HG02571 (cell line): ENCODE measurements around the gene LMAN1L.

Experiments
- ATAC-seq: cut with Tn5 transposase; IDR thresholded peaks from one replicate; pipeline ENCODE4 v1.9.1; 2021; ENCODE audit warnings: mild to moderate bottlenecking, moderate library complexity; ENCODE audit not compliant: unreplicated experiment

The LMAN1L gene

DNA sequence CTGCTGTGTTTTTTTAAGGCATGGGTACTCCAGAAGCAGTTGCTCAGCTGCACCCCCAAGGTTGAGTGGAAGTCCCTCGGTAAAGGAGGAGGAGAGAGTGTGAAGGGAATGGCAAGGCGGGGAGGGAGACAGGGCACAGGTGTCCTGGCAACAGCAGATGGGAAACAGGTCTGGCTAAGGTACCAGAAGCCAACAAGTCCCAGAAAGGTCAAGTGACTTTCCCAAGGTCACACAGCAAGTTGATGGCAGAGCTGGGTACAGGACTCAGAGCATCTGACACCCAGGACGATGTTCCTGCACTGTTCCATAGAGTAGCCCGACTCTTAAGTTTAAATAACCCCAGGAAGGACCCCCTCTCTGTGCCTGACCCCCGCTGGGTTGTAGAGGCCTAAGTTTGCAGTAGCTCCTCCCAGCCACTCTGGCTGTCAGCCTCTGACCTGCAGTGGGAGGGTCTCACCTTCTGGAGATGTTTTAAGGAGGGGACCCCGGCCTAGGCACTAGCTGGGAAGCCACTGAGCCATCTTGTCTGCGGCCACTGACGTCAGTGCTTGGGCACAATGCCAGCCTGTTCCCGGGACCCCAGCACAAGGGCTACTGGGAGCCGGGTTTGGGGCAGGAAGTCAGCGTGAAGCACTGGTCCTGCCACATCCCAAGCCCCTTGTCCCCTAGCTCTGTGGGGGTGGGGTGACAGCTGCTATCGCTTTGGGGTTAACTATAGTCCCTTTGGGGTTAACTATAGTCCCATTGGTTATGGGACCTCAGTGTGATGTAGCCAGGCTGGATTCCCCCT lies 20.2 kb upstream of the LMAN1L start:
- no peak for ATAC-seq

GRCh38 chr15:74793135-74794028 lies 19.3 kb upstream of the LMAN1L start:
- no peak for ATAC-seq

DNA sequence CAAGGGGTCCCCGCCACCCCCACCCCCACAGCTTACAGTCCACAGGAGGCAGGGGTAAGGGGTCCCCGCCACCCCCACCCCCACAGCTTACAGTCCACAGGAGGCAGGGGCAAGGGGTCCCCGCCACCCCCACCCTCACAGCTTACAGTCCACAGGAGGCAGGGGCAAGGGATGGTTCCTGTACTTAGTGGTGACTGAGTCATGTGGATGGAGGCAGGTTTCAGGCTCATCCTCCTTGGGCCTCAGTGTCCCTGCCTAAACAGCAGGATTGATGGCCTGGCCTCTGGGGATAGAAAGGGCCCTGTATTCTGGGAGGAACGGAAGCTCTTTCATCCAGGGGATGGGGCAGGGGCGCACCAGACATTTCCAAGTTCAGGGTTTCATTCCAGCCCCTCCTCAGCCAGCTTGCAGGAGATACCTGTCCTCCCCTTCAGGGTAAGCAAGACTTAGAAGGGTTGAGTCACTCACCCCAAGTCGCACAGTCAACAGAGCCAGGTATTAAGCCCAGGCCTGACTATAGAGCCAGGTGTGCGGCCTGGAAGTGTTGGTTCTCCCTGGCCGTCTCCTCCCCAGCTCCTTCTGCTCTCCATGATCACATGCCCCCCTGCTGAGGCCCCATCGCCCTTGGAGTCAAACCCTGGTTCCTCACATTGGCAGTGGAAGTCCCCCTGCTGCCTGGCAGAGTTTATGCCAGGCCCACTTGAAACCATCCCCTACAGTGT lies 18.2 kb upstream of the LMAN1L start:
- no peak for ATAC-seq

- no peak for ATAC-seq
Measured at GRCh38 chr15:74794970-74795349, 17.7 kb upstream of the LMAN1L start.

DNA sequence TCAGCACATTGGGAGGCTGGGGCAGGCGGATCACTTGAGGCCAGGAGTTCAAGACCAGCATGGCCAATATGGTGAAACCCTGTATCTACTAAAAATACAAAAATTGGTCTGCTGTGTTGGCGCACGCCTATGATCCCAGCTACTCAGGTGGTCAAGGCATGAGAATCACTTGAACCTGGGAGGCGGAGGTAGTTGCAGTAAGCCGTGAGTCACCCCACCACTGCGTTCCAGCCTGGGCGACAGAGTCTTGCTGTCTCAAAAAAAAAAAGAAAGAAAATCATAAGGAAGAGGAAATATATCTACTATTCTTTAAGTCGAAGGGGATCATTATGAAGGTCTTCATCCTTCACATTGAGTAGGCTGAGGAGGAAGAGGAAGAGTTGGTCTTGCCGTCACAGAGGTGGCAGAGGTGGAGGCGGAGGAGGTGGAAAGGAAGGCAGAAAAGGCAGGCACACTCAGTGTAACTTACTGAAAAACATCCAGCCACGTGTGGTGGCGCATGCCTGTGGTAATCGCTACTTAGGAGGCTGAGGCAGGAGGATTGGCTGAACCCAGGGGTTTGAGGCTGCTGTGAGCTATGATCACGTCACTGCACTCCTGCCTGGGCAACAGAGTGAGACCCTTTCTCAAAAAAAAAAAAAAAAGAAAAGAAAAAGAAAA lies 16.5 kb upstream of the LMAN1L start:
- ATAC-seq = no peak

GRCh38 chr15:74798388-74799254 lies 14.0 kb upstream of the LMAN1L start:
- no peak for ATAC-seq

DNA sequence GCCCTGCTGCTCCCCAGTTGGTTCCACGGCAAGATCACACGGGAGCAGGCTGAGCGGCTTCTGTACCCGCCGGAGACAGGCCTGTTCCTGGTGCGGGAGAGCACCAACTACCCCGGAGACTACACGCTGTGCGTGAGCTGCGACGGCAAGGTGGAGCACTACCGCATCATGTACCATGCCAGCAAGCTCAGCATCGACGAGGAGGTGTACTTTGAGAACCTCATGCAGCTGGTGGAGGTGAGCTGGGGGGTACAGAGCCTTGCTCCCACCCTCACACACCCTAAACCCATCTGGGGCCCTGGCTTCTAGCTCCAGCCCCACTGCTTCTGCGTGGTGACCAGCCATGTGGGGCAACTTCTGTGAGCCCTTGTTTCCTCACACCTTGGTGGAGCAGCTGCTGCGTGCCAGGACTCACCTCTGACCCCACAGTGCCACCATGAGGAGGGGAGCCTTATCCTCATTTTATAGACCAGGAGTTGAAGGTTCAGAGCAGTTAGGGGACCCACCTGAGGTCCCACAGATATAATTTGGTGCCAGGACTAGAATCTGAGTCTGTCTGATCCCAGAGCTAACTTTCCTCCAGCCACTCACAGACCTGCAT lies 13.3 kb upstream of the LMAN1L start:
- no peak for ATAC-seq

DNA sequence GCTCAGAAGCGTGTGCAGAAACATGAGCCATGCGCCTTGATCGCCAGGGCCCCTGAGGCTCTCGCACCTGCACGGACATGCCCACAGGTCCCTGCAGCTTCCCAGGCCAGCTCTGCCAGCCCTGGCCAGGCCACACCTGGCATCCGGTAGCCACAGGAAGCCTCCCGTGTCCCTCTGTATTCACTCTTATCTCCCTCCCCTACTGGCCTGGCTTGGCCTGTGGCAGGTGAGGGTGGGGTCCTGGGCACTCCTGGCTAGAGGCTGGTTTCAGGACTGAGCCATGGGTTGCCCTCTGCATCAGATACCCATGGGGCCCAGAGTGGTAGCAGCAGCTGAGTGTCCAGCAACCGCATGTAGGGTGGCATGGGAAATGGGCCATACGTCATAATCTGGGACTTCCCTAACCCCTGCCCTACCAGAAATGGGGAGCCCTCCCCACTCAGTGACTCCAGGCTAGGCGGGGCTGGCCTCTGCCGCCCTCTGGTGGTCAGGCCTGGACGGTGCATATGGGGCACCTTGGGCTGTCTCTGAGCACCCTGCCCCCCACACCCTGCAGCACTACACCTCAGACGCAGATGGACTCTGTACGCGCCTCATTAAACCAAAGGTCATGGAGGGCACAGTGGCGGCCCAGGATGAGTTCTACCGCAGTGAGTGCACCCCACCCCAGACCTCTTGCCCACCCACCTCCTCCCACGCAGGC lies 12.6 kb upstream of the LMAN1L start:
- ATAC-seq = peak; percentile 62

- ATAC-seq = no peak
Measured at GRCh38 chr15:74800559-74801094, 12.0 kb upstream of the LMAN1L start.

DNA sequence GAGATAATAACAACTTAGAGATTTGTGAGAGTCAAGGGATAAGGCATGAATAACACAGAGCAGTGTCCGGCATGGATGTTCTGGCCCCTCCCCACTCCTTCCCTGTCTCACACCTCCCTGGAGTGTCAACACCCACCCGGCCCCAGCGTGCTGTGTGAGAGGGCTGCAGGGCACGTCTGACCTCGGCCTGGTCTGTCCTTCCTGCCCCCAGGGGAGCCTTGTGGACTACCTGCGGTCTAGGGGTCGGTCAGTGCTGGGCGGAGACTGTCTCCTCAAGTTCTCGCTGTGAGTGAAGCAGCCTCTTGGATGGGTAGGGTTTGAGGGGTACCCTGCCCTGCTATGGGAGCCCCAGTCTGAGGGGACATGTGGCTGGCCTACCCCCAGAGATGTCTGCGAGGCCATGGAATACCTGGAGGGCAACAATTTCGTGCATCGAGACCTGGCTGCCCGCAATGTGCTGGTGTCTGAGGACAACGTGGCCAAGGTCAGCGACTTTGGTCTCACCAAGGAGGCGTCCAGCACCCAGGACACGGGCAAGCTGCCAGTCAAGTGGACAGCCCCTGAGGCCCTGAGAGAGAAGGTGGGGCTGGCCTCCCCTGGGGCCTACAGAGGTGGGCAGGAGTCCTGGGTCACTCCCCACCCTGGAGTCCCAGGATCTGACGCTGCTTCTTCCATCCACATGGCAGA lies 11.2 kb upstream of the LMAN1L start:
- no peak for ATAC-seq

- no peak for ATAC-seq
Measured at GRCh38 chr15:74802290-74802689, 10.3 kb upstream of the LMAN1L start.

DNA sequence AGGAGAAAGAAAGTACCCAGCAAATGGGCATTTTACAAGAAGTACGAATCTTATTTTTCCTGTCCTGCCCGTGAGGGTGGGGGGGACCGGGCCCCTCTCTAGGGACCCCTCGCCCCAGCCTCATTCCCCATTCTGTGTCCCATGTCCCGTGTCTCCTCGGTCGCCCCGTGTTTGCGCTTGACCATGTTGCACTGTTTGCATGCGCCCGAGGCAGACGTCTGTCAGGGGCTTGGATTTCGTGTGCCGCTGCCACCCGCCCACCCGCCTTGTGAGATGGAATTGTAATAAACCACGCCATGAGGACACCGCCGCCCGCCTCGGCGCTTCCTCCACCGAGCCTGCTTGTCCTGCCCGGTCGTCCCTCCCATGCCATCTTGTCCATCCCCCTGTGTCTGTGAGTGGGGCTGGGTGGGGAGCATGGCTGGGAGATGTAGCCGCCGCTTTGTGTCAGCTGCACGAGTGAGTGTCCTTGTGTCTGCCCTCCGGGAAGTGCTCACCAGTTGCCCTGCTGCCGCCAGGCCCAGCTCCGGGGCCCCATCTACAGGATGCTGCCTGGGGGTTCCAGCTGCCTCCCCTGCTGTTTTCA lies 9.7 kb upstream of the LMAN1L start:
- no peak for ATAC-seq

GRCh38 chr15:74804935-74805334 lies 7.7 kb upstream of the LMAN1L start:
- ATAC-seq = no peak

GRCh38 chr15:74807282-74807681 lies 5.4 kb upstream of the LMAN1L start:
- ATAC-seq = no peak

DNA sequence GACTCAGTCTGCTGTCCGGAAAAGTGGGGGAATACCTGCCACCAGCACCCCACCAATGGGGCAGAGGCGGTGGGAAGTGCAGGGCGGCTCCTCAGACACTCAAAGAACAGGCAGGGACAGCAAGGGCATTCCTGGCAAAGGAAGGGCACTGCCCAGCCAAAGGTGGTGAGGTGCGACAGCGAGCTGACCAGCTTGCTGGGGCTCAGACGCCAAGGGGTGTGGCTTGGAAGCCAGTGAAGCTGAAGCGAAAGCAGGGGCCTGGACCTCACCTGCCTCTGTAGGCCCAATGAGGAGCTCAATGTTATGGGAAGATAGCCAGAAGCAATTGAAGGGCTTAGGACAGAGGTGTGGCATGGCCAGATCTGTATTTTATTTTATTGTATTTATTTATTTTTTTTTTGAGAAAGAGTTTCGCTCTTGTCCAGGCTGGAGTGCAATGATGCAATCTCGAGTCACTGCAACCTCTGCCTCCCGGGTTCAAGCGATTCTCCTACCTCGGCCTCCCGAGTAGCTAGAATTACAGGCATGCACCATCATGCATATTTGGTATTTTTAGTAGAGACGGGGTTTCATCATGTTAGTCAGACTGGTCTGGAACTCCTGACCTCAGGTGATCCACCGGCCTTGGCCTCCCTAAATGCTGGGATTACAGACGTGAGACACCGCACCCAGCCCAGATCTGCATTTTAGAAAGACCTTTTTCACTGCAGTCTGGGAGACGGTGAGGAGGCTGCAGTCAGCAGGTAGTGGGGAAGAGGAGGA lies 4.4 kb upstream of the LMAN1L start:
- ATAC-seq = no peak

- no peak for ATAC-seq
Measured at GRCh38 chr15:74808840-74809229, 3.8 kb upstream of the LMAN1L start.

GRCh38 chr15:74809242-74809641 lies 3.4 kb upstream of the LMAN1L start:
- ATAC-seq = no peak
